HuH-7.5 (cell line): ENCODE measurements around the gene PHAF1.

ENCODE experiments used
- DNase-seq: peaks from one replicate; pipeline ENCODE4 v3.0.0; 2011; ENCODE audit warnings: low spot score

Gene PHAF1

DNA sequence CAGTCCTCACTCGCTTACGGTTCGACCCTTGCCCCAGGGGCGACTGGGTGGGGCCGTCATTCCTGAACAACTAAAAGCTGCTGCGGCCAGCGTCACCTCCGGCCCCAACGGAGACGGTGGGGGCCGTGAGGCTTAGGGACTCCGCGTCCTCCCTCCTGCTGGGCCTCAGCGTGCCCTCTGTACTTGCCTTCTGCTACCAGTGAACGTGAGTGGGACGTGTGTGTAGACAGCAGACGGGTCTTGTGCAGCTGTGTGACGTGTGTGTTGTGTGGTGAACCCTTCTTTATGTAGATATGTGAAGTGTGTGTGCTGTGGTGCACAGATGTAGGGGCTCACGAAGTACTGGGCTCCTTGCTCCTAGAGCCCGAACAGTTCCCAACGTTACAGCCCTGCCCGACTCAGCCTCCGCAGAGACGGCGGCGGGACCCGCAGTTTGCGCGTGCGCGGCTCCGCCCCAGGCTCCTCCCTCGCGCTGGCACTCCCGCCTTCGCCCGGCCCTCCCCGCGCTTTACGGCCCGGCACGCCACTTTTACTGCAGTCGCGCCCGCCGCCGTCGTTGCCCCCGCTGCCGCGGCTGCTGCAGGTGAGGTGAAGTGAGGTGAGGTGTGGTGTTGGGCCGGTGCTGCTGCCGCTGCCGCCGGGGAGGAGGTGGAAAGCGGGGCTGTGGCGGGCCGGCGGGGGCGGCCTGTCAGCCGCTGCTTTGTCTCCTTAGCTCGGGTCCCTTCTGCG, at the start of gene PHAF1:
Gene PHAF1 (plus strand): TSS at position 535 of the 729 bp plus-strand sequence. CDS start 235 bp downstream, outside the sequence.
- DNase-seq = peak; percentile 87

GRCh38 chr16:67063008-67063407, 46.7 kb upstream of the PHAF1 start:
- no peak for DNase-seq

- no peak for DNase-seq
Observed at GRCh38 chr16:67068212-67068753, 41.5 kb upstream of the PHAF1 start.

- DNase-seq = no peak
Observed at GRCh38 chr16:67071476-67072048, 38.2 kb upstream of the PHAF1 start.

DNA sequence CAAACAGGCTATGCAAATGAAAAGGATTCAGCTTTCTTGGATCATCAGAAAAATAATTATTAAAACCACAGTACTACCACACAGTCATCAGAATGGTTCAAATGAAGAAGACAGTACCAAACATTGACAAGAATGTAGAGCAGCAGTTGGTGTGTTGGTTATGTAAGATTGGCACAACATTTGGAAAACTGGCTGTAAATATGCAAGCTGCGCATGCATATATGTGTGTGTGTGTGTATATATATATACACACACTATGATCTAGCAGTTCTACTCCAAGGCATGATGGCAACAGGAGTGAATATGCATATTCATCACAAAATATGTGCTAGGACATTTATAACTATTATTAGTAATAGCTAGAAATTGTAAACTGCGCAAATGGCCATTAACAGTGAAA, 34.4 kb upstream of the PHAF1 start:
- no peak for DNase-seq

- no peak for DNase-seq
Observed at GRCh38 chr16:67077871-67078270, 31.9 kb upstream of the PHAF1 start.

DNA sequence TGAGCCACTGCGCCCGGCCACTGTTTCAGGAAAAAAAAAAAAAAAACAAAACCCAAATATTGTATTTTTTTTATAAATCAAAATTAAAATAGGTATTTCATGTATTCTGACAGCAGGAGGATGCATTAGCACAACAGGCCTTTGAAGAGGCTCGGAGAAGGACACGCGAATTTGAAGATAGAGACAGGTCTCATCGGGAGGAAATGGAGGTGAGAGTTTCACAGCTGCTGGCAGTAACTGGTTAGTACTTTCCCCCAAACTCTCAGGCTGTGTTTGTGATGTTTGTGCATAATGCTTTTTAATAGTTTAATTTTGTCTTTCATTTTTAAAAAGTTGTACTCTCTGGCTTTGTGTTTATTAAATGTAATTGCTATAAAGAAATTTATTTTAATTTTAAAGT, 27.6 kb upstream of the PHAF1 start:
- no peak for DNase-seq

DNA sequence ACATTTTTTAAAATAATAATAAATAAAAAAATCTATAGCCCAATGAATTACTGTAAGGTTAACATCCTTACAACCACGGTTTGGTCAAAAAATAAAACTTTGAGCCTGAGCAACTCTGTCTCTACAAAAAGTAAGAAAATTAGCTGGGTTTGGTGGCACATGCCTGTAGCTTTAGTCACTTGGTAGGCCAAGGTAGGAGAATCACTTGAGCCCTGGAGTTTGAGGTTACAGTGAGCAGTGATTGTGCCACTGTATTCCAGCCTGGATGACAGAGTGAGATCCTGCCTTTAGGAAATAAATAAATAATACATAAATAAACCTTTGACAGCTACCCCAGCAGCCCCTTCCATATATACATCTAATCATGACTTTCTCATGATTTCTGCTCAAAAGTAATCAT, 26.9 kb upstream of the PHAF1 start:
- no peak for DNase-seq

GRCh38 chr16:67084345-67085028, 25.3 kb upstream of the PHAF1 start:
- DNase-seq = no peak

DNA sequence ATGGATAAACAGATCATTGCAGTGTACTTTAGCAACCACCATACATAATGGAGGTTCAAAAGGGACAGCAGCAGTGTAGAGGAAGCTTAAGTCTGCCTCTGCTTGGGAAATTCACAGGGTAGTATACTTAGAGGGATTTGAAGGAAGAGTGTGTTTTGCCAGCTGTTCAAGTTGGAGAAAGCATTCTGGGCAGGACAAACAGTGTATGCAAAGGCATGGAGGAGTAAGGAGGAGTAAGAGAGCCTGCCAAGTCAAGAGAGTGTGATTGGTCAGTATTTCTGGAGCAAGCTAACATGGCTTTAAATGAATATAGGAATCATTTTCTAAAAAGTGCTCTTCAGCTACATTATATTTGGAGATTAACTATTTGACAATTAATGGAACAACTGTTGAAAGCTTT, 22.9 kb upstream of the PHAF1 start:
- no peak for DNase-seq

DNA sequence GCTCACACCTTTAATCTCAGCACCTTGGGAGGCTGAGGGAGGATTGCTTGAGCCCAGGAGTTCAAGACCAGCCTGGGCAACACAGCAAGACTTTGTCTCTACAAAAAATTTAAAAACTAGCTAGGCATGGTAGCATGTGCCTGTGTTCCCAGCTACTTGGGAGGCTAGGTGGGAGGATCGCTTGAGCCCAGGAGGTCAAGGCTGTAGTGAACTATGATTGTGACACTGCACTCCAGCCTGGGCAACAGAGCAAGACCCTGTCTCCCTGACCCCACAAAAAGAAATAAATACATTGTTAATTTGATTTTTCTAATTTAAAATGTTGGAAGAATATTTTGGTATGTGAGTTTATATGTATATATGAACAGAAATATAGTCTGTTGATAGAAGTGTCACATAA, 22.4 kb upstream of the PHAF1 start:
- no peak for DNase-seq

- no peak for DNase-seq
Observed at GRCh38 chr16:67087803-67088202, 21.9 kb upstream of the PHAF1 start.

DNA sequence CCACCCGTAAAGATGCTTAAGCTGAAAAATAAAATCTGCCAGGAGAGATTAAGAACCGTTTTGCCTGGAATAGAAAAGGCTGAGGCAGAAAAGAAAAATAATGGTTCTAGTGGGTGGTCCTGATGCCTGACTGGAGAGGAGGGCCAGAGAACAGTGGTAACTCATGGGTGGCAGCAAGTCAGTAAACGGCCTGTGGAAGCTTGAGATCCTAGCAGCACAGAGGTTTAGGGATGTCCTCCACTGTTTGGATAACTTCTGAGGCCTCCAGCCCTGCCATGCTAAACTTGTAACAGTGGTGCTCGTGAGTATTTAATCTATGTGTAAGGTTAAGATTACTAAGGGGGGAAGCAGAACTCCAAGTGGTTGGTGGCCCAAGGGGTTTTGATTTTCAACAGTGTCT, 21.2 kb upstream of the PHAF1 start:
- no peak for DNase-seq

DNA sequence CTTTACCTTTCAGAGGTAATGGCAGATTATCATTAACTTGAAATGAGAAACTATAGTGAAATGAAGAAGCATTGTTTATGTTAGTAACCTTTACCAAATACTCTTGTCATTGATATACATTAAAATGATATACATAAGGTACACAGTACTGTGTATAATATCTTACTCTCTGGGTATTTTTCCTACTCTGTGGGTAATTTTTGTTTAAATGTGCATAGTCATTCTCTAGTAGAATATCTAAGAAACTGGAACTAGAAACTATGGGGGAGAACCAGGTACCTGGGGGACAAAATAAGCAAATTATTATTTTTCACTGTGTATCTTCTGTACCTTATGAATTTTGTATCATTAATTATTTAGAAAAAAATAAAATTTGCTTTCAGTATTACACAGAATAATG, 20.6 kb upstream of the PHAF1 start:
- DNase-seq = no peak

DNA sequence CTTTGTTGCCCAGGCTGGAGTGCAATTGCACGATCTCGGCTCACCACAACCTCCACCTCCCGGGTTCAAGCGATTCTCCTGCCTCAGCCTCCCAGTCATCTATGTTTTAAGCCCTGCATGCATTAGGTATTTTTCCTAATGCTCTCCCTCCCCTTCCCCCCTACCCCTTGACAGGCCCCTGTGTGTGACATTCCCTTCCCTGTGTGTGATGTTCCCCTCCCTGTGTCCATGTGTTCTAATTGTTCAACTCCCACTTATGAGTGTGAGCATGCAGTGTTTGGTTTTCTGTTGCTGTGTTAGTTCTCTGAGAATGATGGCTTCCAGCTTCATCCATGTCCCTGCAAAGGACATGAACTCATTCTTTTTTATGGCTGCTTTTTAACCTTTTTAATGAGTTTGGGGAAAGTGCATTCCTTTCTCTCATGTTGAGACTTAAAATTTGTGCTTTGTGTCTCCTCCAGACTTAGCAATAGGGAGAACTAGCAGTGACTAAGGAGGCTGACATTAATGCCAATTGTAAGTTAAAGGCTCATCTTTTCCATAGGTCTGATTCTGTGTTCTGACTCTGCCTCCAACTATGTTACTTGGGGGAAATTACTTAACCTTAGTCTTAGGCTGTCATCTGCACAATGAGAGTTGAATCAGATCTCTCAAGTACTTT, 17.7 kb upstream of the PHAF1 start:
- no peak for DNase-seq

- DNase-seq = no peak
Observed at GRCh38 chr16:67093098-67093726, 16.5 kb upstream of the PHAF1 start.

DNA sequence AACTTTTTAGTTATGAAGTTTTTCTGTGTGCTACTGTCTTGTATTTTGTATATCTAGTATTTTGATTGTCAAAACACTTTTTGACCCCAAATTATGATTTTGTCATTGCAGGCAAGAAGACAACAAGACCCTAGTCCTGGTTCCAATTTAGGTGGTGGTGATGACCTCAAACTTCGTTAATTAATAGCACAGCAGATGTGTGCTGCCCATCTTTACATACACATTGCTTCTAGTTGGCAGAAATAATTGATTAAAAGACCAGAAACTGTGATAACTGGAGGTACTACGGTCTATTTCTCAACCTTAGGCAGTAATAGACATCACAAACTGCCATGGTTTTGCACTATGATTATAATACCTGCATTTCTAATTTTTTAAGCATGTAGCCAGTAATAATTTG, 11.1 kb upstream of the PHAF1 start:
- no peak for DNase-seq

GRCh38 chr16:67100569-67101310, 9.0 kb upstream of the PHAF1 start:
- DNase-seq = no peak

- DNase-seq = no peak
Observed at GRCh38 chr16:67101311-67102082, 8.2 kb upstream of the PHAF1 start.

DNA sequence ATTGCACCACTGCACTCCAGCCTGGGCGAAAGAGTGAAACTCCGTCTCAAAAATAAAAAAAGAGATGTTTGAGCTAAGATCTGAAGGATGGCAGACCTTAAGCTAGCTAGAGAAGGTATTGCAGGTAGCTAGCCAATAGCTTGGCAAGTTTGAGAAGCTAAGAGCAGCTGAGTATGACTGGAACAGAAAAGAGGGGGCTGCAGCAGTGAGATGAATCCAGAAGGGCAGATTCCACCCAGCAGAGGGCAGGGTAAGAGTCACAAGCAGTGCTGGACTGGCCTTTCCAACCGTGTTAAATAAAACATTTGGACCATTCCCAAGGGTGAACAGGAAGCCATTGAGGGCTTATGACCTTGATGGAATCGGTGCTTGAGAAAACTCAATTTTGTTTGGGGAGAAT, 5.7 kb upstream of the PHAF1 start:
- no peak for DNase-seq

GRCh38 chr16:67104845-67105244, 4.9 kb upstream of the PHAF1 start:
- DNase-seq = no peak
